HEK293 (cell line): ENCODE results near the gene ADAMTS16.

ENCODE experiments used
- CTCF ChIA-PET: fragments of 350-600 bp; formaldehyde crosslinking; extraction: SDS; loops from one replicate; lab custom pipeline; 2021; ENCODE audit warnings: antibody characterized with exemption; lab: Yijun Ruan, JAX
- POLR2A ChIA-PET: fragments of 300-600 bp; formaldehyde crosslinking; extraction: SDS; loops from one replicate; lab custom pipeline; 2020; ENCODE audit warnings: antibody characterized with exemption, inconsistent platforms; lab: Yijun Ruan, JAX
- H3K27ac ChIP-seq: fragments of 200-500 bp; sonication (Bioruptor generic); 2 replicates; pipeline ENCODE4 v1.5.1; 2014; ENCODE audit warnings: low read depth, low read length, control low read depth, inconsistent platforms; ENCODE audit errors: extremely low read depth
- H3K36me3 ChIP-seq, 2 experiments: fragments of 200-500 bp in 1 of 2; sonication (Bioruptor generic) in 1 of 2; 1 replicate in 1 of 2; 2 replicates in 1 of 2; pipeline ENCODE4 v1.5.1; 2014 to 2017; ENCODE audit warnings: inconsistent platforms in 2 of 2, low read length in 2 of 2; ENCODE audit not compliant: control insufficient read depth in 2 of 2, insufficient read depth in 1 of 2
- H3K4me1 ChIP-seq: fragments of 200-500 bp; sonication (Bioruptor generic); 2 replicates; pipeline ENCODE4 v1.5.1; 2014; ENCODE audit warnings: mild to moderate bottlenecking, low read length, inconsistent platforms; ENCODE audit not compliant: control insufficient read depth, insufficient read depth
- H3K4me3 ChIP-seq: 2 replicates; pipeline ENCODE4 v1.5.1; 2011; ENCODE audit warnings: low read depth, mild to moderate bottlenecking, control low read depth, low read length, moderate library complexity
- H3K9me3 ChIP-seq: fragments of 200-500 bp; sonication (Bioruptor generic); 2 replicates; pipeline ENCODE4 v1.5.1; 2014; ENCODE audit warnings: low read depth, low read length, inconsistent platforms; ENCODE audit not compliant: control insufficient read depth, insufficient read depth
- GLIS2 ChIP-seq: fragments of 450-650 bp; formaldehyde crosslinking; IDR thresholded peaks from 2 replicates; pipeline ENCODE4 v1.5.1; 2016; ENCODE audit warnings: missing biosample characterization, missing genetic modification characterization
- HOXA7 ChIP-seq: sonication (generic); formaldehyde crosslinking; IDR thresholded peaks from 2 replicates; pipeline ENCODE4 v1.8.1; 2022; ENCODE audit warnings: missing genetic modification reagents, borderline replicate concordance
- PRDM10 ChIP-seq: fragments of 450-650 bp; formaldehyde crosslinking; IDR thresholded peaks from 2 replicates; pipeline ENCODE4 v1.5.1; 2016; ENCODE audit warnings: missing biosample characterization, missing genetic modification characterization
- SCRT1 ChIP-seq: fragments of 450-650 bp; formaldehyde crosslinking; IDR thresholded peaks from 2 replicates; pipeline ENCODE4 v1.5.1; 2016; ENCODE audit warnings: missing biosample characterization, missing genetic modification characterization, borderline replicate concordance
- ZNF132 ChIP-seq: fragments of 450-650 bp; formaldehyde crosslinking; IDR thresholded peaks from 2 replicates; pipeline ENCODE4 v1.5.1; 2017; ENCODE audit warnings: missing biosample characterization, missing genetic modification characterization, borderline replicate concordance
- ZNF26 ChIP-seq: fragments of 450-650 bp; formaldehyde crosslinking; IDR thresholded peaks from 2 replicates; pipeline ENCODE4 v1.5.1; 2016; ENCODE audit warnings: missing biosample characterization, missing genetic modification characterization
- ZNF302 ChIP-seq: fragments of 450-650 bp; formaldehyde crosslinking; IDR thresholded peaks from 2 replicates; pipeline ENCODE4 v1.5.1; 2016; ENCODE audit warnings: missing biosample characterization, missing genetic modification characterization, low read depth
- ZNF335 ChIP-seq: fragments of 450-650 bp; formaldehyde crosslinking; conservative IDR thresholded peaks from 2 replicates; pipeline ENCODE4 v1.5.1; 2016; ENCODE audit warnings: missing biosample characterization, missing genetic modification characterization
- ZNF362 ChIP-seq: fragments of 450-650 bp; formaldehyde crosslinking; IDR thresholded peaks from 2 replicates; pipeline ENCODE4 v1.5.1; 2016; ENCODE audit warnings: missing biosample characterization, missing genetic modification characterization
- ZNF423 ChIP-seq: fragments of 450-650 bp; formaldehyde crosslinking; IDR thresholded peaks from 2 replicates; pipeline ENCODE4 v1.5.1; 2016; ENCODE audit warnings: missing biosample characterization, missing genetic modification characterization
- ZNF473 ChIP-seq: fragments of 450-650 bp; formaldehyde crosslinking; IDR thresholded peaks from 2 replicates; pipeline ENCODE4 v1.5.1; 2017; ENCODE audit warnings: missing biosample characterization, missing genetic modification characterization
- ZNF48 ChIP-seq: fragments of 450-650 bp; formaldehyde crosslinking; IDR thresholded peaks from 2 replicates; pipeline ENCODE4 v1.5.1; 2016; ENCODE audit warnings: missing biosample characterization, missing genetic modification characterization
- ZNF580 ChIP-seq: fragments of 450-650 bp; formaldehyde crosslinking; IDR thresholded peaks from 2 replicates; pipeline ENCODE4 v1.5.1; 2016; ENCODE audit warnings: missing biosample characterization, missing genetic modification characterization
- ZNF610 ChIP-seq: fragments of 450-650 bp; formaldehyde crosslinking; IDR thresholded peaks from 2 replicates; pipeline ENCODE4 v1.5.1; 2016; ENCODE audit warnings: missing biosample characterization, missing genetic modification characterization, borderline replicate concordance
- ZNF639 ChIP-seq: fragments of 450-650 bp; formaldehyde crosslinking; IDR thresholded peaks from 2 replicates; pipeline ENCODE4 v1.5.1; 2016; ENCODE audit warnings: missing biosample characterization, missing genetic modification characterization
- ZSCAN16 ChIP-seq: fragments of 450-650 bp; formaldehyde crosslinking; IDR thresholded peaks from 2 replicates; pipeline ENCODE4 v1.5.1; 2016; ENCODE audit warnings: missing biosample characterization, missing genetic modification characterization

The ADAMTS16 gene

GRCh38 chr5:5297432-5298067 lies 157.4 kb downstream of the ADAMTS16 start:
- Histone ChIP-seq H3K9me3 (no peaks in the 10 kb centered on the region), H3K4me1 (no peaks in the 10 kb centered on the region), H3K4me3 (no peak overlapping the region), H3K27ac (no peak overlapping the region), H3K36me3 (no peaks in the 10 kb centered on the region)
- ChIA-PET POLR2A (no interaction called here), CTCF (interaction anchor here (0.6 to 1.0 kb wide), 3 partner anchors 31 to 234 kb away, joined by 3 read pairs; no protein-coding TSS in a partner anchor)
- TF ChIP-seq PRDM10 (tag by site-specific recombination): no peak
- TF ChIP-seq ZNF362: no peak
- no peak for TF ChIP-seq ZNF48 (tag by site-specific recombination)
- TF ChIP-seq ZNF610 (tag by site-specific recombination): no peak
- TF ChIP-seq HOXA7: no peak
- no peak for TF ChIP-seq ZNF580 (tag by site-specific recombination)
- no peak for TF ChIP-seq GLIS2 (tag by site-specific recombination)
- no peak for TF ChIP-seq SCRT1 (tag by site-specific recombination)
- no peak for TF ChIP-seq ZNF302 (tag by site-specific recombination)
- TF ChIP-seq ZNF132: no peak
- TF ChIP-seq ZNF423: no peak
- no peak for TF ChIP-seq ZNF473

- Histone ChIP-seq H3K36me3 (no peaks in the 10 kb centered on the region), H3K4me3 (no peak overlapping the region)
- CTCF ChIA-PET: interaction anchor here (0.6 to 1.0 kb wide), 3 partner anchors 31 to 83 kb away, joined by 3 read pairs; no protein-coding TSS in a partner anchor
- TF ChIP-seq ZSCAN16 (tag by site-specific recombination) (no peak), ZNF335 (tag by site-specific recombination) (no peak)
- TF ChIP-seq, all 188 proteins: peak for 0
- POLR2A ChIA-PET: no interaction called here
- Histone ChIP-seq H3K9me3 (no peaks in the 10 kb centered on the region), H3K27ac (no peak overlapping the region), H3K4me1 (no peaks in the 10 kb centered on the region)
Measured at GRCh38 chr5:5298068-5298633, 158.0 kb downstream of the ADAMTS16 start.

GRCh38 chr5:5298841-5299541 lies 158.9 kb downstream of the ADAMTS16 start:
- ChIA-PET CTCF (interaction anchor here (0.7 to 1.8 kb wide), 2 partner anchors 16 to 82 kb away, joined by 3 to 6 read pairs; no protein-coding TSS in a partner anchor), POLR2A (no interaction called here)
- Histone ChIP-seq H3K36me3 (no peaks in the 10 kb centered on the region), H3K9me3 (no peaks in the 10 kb centered on the region), H3K4me3 (no peak overlapping the region), H3K27ac (no peak overlapping the region), H3K4me1 (no peaks in the 10 kb centered on the region)
- TF ChIP-seq ZNF639 (tag by site-specific recombination) (no peak), ZNF26 (tag by site-specific recombination) (no peak), PRDM10 (tag by site-specific recombination) (no peak)
